GM10266 (cell line): ENCODE results near the gene CUL1.

Source experiments
- DNase-seq: peaks from one replicate; pipeline ENCODE4 v3.0.0; 2012; ENCODE audit errors: extremely low spot score
- TF ChIP-seq, protein P1 (sequence below): IDR thresholded peaks from 2 replicates; pipeline ENCODE4 v1.5.1; 2012; ENCODE audit warnings: mild to moderate bottlenecking, low read depth; ENCODE audit not compliant: control insufficient read depth, insufficient read depth; ENCODE audit errors: missing control alignments

The CUL1 gene

DNA sequence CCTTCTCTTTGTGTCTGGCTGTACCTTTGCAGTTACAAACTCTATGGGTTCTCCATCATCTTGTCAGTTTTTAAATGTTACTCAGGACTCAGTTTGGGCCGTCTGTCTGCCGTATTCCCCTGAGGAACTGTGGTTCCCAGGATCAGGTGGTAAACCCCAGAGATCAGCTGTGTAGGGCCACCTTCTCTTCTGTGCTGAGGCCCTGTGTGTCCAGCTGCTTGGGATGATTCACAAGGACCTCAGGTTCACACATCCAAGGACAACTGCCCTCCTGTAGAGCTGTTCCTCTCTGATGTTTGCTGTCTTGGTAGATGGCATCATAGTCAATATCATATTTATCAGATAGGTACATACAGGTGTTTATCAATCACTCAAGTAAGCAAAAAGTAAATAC, 24.5 kb downstream of the CUL1 start:
- TF ChIP-seq, protein P1, sequence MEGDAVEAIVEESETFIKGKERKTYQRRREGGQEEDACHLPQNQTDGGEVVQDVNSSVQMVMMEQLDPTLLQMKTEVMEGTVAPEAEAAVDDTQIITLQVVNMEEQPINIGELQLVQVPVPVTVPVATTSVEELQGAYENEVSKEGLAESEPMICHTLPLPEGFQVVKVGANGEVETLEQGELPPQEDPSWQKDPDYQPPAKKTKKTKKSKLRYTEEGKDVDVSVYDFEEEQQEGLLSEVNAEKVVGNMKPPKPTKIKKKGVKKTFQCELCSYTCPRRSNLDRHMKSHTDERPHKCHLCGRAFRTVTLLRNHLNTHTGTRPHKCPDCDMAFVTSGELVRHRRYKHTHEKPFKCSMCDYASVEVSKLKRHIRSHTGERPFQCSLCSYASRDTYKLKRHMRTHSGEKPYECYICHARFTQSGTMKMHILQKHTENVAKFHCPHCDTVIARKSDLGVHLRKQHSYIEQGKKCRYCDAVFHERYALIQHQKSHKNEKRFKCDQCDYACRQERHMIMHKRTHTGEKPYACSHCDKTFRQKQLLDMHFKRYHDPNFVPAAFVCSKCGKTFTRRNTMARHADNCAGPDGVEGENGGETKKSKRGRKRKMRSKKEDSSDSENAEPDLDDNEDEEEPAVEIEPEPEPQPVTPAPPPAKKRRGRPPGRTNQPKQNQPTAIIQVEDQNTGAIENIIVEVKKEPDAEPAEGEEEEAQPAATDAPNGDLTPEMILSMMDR = no peak
- DNase-seq = no peak

DNA sequence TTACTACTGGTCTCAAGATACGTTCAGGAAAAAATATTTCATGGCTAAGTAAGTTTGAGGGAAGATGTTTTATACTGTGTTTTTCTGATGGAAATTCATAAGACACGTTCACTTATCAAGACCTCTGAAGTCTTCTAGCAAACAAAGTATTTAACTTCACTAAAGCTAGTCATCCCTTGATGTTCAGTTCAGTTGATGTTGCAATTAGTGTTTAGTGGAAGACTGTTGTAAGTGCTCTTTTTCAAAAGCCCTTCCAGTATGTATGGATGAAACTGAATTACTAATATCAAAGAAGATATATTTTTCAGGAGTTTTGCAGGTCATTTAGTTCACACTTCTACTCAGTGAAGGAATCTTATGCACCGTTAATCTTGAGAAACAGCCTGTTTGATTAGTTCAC, 25.1 kb downstream of the CUL1 start:
- no peak for DNase-seq
- TF ChIP-seq, protein P1 = no peak

DNA sequence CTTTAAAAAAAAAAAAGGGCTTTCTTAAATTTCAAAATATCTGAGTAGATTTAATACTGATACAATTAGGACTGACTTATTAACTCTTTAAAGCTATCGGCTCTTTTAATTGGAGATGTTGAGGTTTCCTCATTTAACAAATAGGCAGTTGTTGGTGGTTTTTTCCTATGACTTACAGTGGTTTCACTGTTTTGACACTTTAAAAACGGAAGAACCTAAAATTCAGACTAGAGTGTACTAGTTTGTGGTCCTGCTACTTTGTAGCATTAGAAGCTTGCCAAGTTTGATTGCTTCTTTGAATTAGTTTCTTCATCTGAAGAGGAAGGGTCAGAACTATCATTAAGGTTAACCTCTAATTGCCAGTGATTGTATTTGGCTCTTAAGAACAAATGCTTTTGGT, 27.7 kb downstream of the CUL1 start:
- no peak for DNase-seq
- TF ChIP-seq, protein P1 = no peak

DNA sequence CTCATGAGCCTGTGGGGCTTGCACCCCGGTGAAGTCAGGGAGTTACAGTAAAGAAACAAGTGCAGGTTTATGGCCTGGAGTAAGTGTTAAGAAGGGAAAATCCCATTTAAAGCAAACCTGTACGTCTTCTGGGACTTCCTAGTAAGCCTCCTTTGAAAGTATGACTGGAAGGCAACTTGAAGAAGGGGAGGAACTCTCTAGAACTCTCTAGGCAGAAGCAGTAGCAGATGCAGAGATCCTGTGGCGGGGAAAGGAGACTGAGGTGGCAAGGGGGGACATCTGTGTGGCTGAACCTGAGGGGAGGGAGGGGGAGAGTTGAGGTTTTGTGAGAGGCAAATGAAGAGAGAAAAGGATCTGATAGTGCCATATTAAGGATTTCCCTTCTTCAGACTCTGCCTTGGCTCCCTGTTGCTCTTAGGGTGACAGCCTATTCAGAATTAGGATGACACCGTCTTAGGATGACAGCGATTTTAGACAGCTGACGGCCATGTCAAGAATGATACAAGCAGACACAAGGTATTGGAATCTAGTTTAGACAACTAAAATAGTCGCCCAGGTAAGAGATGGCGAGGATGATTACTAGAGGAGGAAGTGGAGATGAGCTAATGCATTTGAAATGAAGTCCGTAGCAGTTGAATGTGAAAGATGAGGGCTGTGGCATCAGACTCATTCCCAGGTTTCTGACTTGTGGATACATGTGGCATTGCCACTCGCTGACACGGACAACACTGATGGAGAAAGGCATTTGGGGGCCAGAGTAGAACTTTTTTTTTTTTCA, 29.0 kb downstream of the CUL1 start:
- TF ChIP-seq, protein P1 = no peak
- no peak for DNase-seq

DNA sequence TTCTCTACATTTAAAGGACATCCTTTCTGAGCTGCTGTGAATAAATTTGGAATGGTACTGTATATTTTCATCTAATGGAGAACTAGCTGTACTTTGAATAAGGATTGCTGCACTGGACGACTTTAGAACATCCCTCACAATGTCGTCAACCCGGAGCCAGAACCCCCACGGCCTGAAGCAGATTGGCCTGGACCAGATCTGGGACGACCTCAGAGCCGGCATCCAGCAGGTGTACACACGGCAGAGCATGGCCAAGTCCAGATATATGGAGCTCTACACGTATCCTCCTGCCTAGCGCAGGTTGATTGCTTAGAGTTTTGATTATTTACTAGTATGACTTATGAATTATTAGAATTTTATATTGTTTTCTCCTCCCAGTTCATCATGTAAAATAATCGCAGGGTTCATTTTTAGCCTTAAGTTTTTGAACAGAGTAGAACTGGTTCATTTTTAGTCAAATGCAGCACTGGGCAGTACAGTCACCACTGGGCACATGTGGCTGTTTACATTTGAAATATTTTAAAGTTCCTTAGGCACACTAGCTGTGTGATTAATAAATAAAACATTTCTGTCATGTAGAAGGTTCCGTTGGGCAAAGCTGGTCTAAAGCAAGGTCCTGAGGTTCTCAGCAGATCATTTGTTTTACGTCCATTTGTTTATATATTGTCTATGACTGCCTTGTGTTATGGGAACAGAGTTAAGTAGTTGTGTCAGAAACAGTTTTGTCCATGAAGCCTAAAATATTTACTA, 31.5 kb downstream of the CUL1 start:
- TF ChIP-seq, protein P1 = no peak
- no peak for DNase-seq

DNA sequence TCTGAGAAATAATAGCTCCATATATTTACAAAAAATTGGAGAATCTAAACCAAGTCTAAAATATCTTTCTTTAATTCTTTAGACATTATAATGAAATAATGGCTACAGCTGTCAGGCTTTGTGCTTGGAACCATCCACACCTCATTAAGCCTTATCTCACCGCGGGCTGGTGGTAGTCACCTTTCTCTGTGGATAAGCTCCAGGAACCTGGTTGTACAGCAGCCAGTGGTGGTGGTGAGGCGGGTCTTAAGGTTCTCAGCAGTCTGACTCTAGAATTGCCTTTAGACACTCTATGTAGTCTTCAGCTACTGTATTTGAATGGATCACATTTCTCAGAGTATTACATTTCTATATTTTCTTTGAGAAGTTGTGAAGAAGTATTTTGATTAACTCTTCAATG, 34.2 kb downstream of the CUL1 start:
- no peak for DNase-seq
- TF ChIP-seq, protein P1 = no peak

DNA sequence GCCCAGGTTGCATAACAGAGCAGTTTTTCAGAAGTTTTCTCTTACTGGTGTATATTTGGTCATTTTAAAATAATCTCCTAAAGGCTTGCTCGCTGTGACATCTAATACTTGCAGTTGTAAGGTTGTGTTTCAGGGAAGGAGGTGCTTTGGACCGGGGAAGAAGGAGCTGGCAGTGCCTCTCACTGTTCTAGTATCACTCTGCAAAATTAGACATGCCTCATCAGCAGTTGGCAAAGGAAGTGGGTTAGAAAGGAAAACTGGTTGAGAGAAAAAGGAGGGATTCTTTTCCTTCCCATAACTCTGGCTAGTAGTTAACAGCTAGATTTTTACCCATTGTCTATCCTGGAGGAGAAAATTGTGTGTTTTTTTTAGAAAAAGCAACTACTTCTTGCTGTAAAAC, 34.8 kb downstream of the CUL1 start:
- DNase-seq = no peak
- TF ChIP-seq, protein P1 = no peak
